ENCODE measurements around the gene BCDIN3D. TPM values are rescaled to one million over a fixed set of nuclear protein-coding genes. Genes with fewer than 3 reads are reported as not detected.

BCDIN3D gene
- total and polyA plus RNA-seq, 2 donors (not counting 3 experiments of a cell fraction or from before 2014, with no cell fraction given): 1.8 to 3.1 TPM

- Histone ChIP-seq H3K4me2 (ENCODE audit: insufficient read depth, low read length) (no peak overlapping the region), H3K9ac (replicated peaks; ENCODE audit: extremely low read depth, insufficient read depth, low read length) (no peak overlapping the region), H3K79me2 (ENCODE audit: control insufficient read depth, insufficient read depth, low read length) (no peaks in the 10 kb centered on the region), H3K4me3 (replicated peaks in 1 of 3; ENCODE audit: insufficient read depth in 1 of 3, low read depth in 1 of 3, low read length in 3 of 3) (no peak overlapping the region), H3K9me3 (replicated peaks; ENCODE audit: control insufficient read depth, insufficient read depth, low read length) (no peaks in the 10 kb centered on the region), H3K27ac (ENCODE audit: insufficient read depth, low read depth, low read length) (no peak overlapping the region), H4K20me1 (replicated peaks; ENCODE audit: control insufficient read depth, extremely low read depth, insufficient read depth, low read length) (no peaks in the 10 kb centered on the region), H3K36me3 (ENCODE audit: control insufficient read depth in 2 of 2, extremely low read depth in 1 of 2, insufficient read depth in 2 of 2, low read length in 2 of 2) (no peaks in the 10 kb centered on the region), H3K27me3 (ENCODE audit: control insufficient read depth in 2 of 2, insufficient read depth in 2 of 2, low read length in 2 of 2) (peaks cover 2 to 7% of the 10 kb centered on the region in 2 experiments), H2AFZ (ENCODE audit: low read depth, low read length) (no peak overlapping the region), H3K4me1 (ENCODE audit: control insufficient read depth, extremely low read depth, insufficient read depth, low read length) (peaks cover 20% of the 10 kb centered on the region), H3K9me1 (replicated peaks; ENCODE audit: control insufficient read depth, extremely low read depth, insufficient read depth, low read length) (no peaks in the 10 kb centered on the region)
- peak; percentile 70 for FAIRE-seq
- BruUV-seq (replicated peaks): no TSS peak
- dilution Hi-C loops (cut with MboI; ENCODE audit: extremely low pct_ligation_motif_present, low sequenced_read_pairs) (no loop called here), intact Hi-C loops (cut with micrococcal nuclease) (loop anchor here (1.0 to 5.0 kb wide), 5 partner anchors 91 to 203 kb away; partner anchors contain the start of gene ASIC1)
- TF ChIP-seq FOS (IDR thresholded peaks at IDR 0.05; ENCODE audit: borderline replicate concordance, insufficient read depth, low read length) (no peak), CTCF (IDR thresholded peaks at IDR 0.05; ENCODE audit: extremely low read depth in 1 of 2, insufficient read depth in 1 of 2, low read depth in 1 of 2, low read length in 2 of 2) (peak; percentile 91 to 97)
- CTCF ChIA-PET: interaction anchor here (0.6 to 7.9 kb wide), 37 partner anchors 16 to 203 kb away, joined by 3 to 183 read pairs (median 4); partner anchors contain the start of genes BCDIN3D and TMBIM6
- DNase-seq (ENCODE audit: low read depth, low spot score): peak; percentile 42
- POLR2A ChIA-PET: no interaction called here
Observed at GRCh38 chr12:49866859-49867569, 24.1 kb upstream of the BCDIN3D start.

GRCh38 chr12:49865782-49866135, 22.9 kb upstream of the BCDIN3D start:
- Histone ChIP-seq H3K4me1 (ENCODE audit: control insufficient read depth, extremely low read depth, insufficient read depth, low read length) (peaks cover 20% of the 10 kb centered on the region), H3K4me3 (replicated peaks in 1 of 3; ENCODE audit: insufficient read depth in 1 of 3, low read depth in 1 of 3, low read length in 3 of 3) (no peak overlapping the region), H3K4me2 (ENCODE audit: insufficient read depth, low read length) (no peak overlapping the region), H3K79me2 (ENCODE audit: control insufficient read depth, insufficient read depth, low read length) (no peaks in the 10 kb centered on the region), H3K9ac (replicated peaks; ENCODE audit: extremely low read depth, insufficient read depth, low read length) (no peak overlapping the region), H3K9me1 (replicated peaks; ENCODE audit: control insufficient read depth, extremely low read depth, insufficient read depth, low read length) (no peaks in the 10 kb centered on the region), H4K20me1 (replicated peaks; ENCODE audit: control insufficient read depth, extremely low read depth, insufficient read depth, low read length) (no peaks in the 10 kb centered on the region), H3K9me3 (replicated peaks; ENCODE audit: control insufficient read depth, insufficient read depth, low read length) (no peaks in the 10 kb centered on the region), H3K36me3 (ENCODE audit: control insufficient read depth in 2 of 2, extremely low read depth in 1 of 2, insufficient read depth in 2 of 2, low read length in 2 of 2) (no peaks in the 10 kb centered on the region), H3K27ac (ENCODE audit: insufficient read depth, low read depth, low read length) (no peak overlapping the region), H3K27me3 (ENCODE audit: control insufficient read depth in 2 of 2, insufficient read depth in 2 of 2, low read length in 2 of 2) (peaks cover 2 to 7% of the 10 kb centered on the region in 2 experiments), H2AFZ (ENCODE audit: low read depth, low read length) (no peak overlapping the region)
- dilution Hi-C loops (cut with MboI; ENCODE audit: extremely low pct_ligation_motif_present, low sequenced_read_pairs) (no loop called here), intact Hi-C loops (cut with micrococcal nuclease) (loop anchor here (5.0 kb wide), 1 partner anchor 172 kb away; no protein-coding TSS in a partner anchor)
- no peak for DNase-seq (ENCODE audit: low read depth, low spot score)
- FAIRE-seq: no peak
- ChIA-PET CTCF (interaction anchor here (0.8 to 7.9 kb wide), 13 partner anchors 14 to 204 kb away, joined by 3 to 183 read pairs (median 6); partner anchors contain the start of gene TMBIM6), POLR2A (no interaction called here)
- BruUV-seq (replicated peaks): no TSS peak
- TF ChIP-seq EZH2 (IDR thresholded peaks at IDR 0.05; ENCODE audit: borderline replicate concordance, low read depth, low read length, severe bottlenecking) (no peak), GATA2 (IDR thresholded peaks at IDR 0.05; ENCODE audit: insufficient read depth, insufficient read length, low read depth, low read length) (no peak), FOS (IDR thresholded peaks at IDR 0.05; ENCODE audit: borderline replicate concordance, insufficient read depth, low read length) (no peak), JUN (IDR thresholded peaks at IDR 0.05; ENCODE audit: borderline replicate concordance, insufficient read depth, insufficient read length, low read depth) (no peak), MAX (IDR thresholded peaks at IDR 0.05; ENCODE audit: insufficient read depth, insufficient read length) (no peak), MYC (IDR thresholded peaks at IDR 0.05; ENCODE audit: low read depth, low read length) (no peak), POLR2AphosphoS5 (IDR thresholded peaks at IDR 0.05; ENCODE audit: insufficient read depth, low read depth, low read length) (no peak), POLR2A (IDR thresholded peaks at IDR 0.05; ENCODE audit: low read depth, low read length) (no peak), CTCF (IDR thresholded peaks at IDR 0.05; ENCODE audit: extremely low read depth in 1 of 2, insufficient read depth in 1 of 2, low read depth in 1 of 2, low read length in 2 of 2) (no peak)
